ENCODE measurements around the gene KRTCAP3.

DNA sequence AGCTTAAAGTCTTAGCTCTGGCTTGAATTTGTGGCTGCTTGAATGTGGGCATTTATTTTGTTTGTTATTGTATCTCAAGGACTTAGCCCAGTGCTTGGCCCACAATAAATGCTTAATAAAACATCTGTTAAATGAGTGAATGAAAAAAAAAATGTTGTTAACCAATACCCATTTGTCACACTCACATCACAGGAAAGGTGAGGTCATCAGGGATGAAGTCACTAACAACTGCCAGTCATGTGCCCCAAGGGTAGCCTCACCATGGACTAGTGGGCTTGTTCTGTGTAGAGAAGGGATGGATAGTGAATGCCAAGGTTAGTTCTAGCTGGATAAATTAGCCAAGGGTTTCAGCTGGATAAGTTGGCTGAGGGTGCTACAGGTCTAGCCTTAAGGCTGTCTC is 10.8 kb upstream of the KRTCAP3 start:
- TF ChIP-seq, protein P1, sequence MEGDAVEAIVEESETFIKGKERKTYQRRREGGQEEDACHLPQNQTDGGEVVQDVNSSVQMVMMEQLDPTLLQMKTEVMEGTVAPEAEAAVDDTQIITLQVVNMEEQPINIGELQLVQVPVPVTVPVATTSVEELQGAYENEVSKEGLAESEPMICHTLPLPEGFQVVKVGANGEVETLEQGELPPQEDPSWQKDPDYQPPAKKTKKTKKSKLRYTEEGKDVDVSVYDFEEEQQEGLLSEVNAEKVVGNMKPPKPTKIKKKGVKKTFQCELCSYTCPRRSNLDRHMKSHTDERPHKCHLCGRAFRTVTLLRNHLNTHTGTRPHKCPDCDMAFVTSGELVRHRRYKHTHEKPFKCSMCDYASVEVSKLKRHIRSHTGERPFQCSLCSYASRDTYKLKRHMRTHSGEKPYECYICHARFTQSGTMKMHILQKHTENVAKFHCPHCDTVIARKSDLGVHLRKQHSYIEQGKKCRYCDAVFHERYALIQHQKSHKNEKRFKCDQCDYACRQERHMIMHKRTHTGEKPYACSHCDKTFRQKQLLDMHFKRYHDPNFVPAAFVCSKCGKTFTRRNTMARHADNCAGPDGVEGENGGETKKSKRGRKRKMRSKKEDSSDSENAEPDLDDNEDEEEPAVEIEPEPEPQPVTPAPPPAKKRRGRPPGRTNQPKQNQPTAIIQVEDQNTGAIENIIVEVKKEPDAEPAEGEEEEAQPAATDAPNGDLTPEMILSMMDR (conservative IDR thresholded peaks at IDR 0.05; ENCODE audit: low read length), result no peak
- TF ChIP-seq EZH2phosphoT487 (IDR thresholded peaks at IDR 0.05; ENCODE audit: borderline replicate concordance, low read depth, low read length), result no peak

Data from OCI-LY7 (cell line).